GM12878 (cell line): Measurements from ENCODE around the gene TMPRSS7. TPM values are rescaled to one million over a fixed set of nuclear protein-coding genes. Genes with fewer than 3 reads are reported as not detected.

Experiments used
- ATAC-seq: fragments of 200-7000 bp; cut with Tn5 transposase; 3 replicates; pipeline ENCODE4 v1.9.1; 2020; ENCODE audit warnings: mild to moderate bottlenecking, moderate library complexity
- BruUV-seq: library from RNA; stranded (reverse); fragments of 400-500 nt; replicated peaks from 2 replicates; lab custom pipeline; 2021; lab: Mats Ljungman, UMichigan
- CTCF ChIA-PET: fragments of 300-600 bp; sonication (Branson Sonifier 250); formaldehyde crosslinking; extraction: SDS; loops from one replicate; lab custom pipeline; 2021; ENCODE audit warnings: inconsistent platforms; lab: Yijun Ruan, JAX
- POLR2A ChIA-PET: fragments of 350-600 bp; formaldehyde crosslinking; extraction: SDS; loops from one replicate; lab custom pipeline; 2021; ENCODE audit warnings: inconsistent platforms; lab: Charles Lee
- RAD21 ChIA-PET: fragments of 300-600 bp; sonication (Branson Sonifier 250); formaldehyde crosslinking; loops from one replicate; lab custom pipeline; 2023; ENCODE audit warnings: antibody characterized with exemption; ENCODE audit not compliant: unreplicated experiment; lab: Charles Lee
- SMC1A ChIA-PET: fragments of 300-600 bp; sonication (Branson Sonifier 250); formaldehyde crosslinking; loops from one replicate; lab custom pipeline; 2023; ENCODE audit not compliant: unreplicated experiment, uncharacterized antibody; lab: Charles Lee
- DNase-seq: peaks from one replicate; pipeline ENCODE4 v3.0.0-alpha.2; 2011; ENCODE audit warnings: low read depth, low spot score
- FAIRE-seq: peaks from 3 replicates; lab custom pipeline; 2011; peaks lifted over from hg19 to GRCh38; lab: Jason Lieb, UNC
- H2AFZ ChIP-seq: 2 replicates; pipeline ENCODE4 v1.6.0; 2011; ENCODE audit warnings: low read depth, low read length, control low read depth; ENCODE audit not compliant: control insufficient read depth
- H3K27ac ChIP-seq: 2 replicates; pipeline ENCODE4 v1.5.1; 2011; ENCODE audit warnings: control low read depth; ENCODE audit not compliant: control insufficient read depth, insufficient read depth
- H3K27me3 ChIP-seq, 2 experiments: replicated peaks in 1 of 2; 2 replicates each; pipeline versions ENCODE4 v1.6.0 to v1.6.1; 2011; ENCODE audit warnings: low read length in 1 of 2; ENCODE audit not compliant: control insufficient read depth in 2 of 2, insufficient read depth in 2 of 2
- H3K36me3 ChIP-seq, 2 experiments: 2 replicates each; pipeline ENCODE4 v1.5.1; 2011; ENCODE audit warnings: low read length in 1 of 2; ENCODE audit not compliant: control insufficient read depth in 2 of 2, insufficient read depth in 2 of 2
- H3K4me1 ChIP-seq: 2 replicates; pipeline ENCODE4 v1.6.1; 2011; ENCODE audit warnings: mild to moderate bottlenecking, low read length, moderate library complexity, mixed read lengths; ENCODE audit not compliant: control insufficient read depth, insufficient read depth
- H3K4me2 ChIP-seq: 2 replicates; pipeline ENCODE4 v1.6.0; 2011; ENCODE audit warnings: control low read depth; ENCODE audit not compliant: control insufficient read depth, insufficient read depth
- H3K4me3 ChIP-seq: fragments of 200-600 bp; sonication (generic); 2 replicates; pipeline ENCODE4 v1.5.1; 2016
- H3K79me2 ChIP-seq: 2 replicates; pipeline ENCODE4 v1.6.0; 2011; ENCODE audit warnings: low read length; ENCODE audit not compliant: control insufficient read depth, insufficient read depth
- H3K9ac ChIP-seq: 2 replicates; pipeline ENCODE4 v1.8.0; 2011; ENCODE audit warnings: low read length, control low read depth, mixed read lengths; ENCODE audit not compliant: control insufficient read depth, insufficient read depth
- H3K9me3 ChIP-seq: replicated peaks from 3 replicates; pipeline ENCODE4 v1.5.1; 2011; ENCODE audit warnings: mild to moderate bottlenecking, low read length; ENCODE audit not compliant: control insufficient read depth, insufficient read depth
- H4K20me1 ChIP-seq: 2 replicates; pipeline ENCODE4 v1.6.0; 2011; ENCODE audit not compliant: control insufficient read depth, insufficient read depth
- BHLHE40 ChIP-seq, 2 experiments: fragments of 450-650 bp in 1 of 2; IDR thresholded peaks; 2 replicates each; pipeline ENCODE4 v1.6.1; 2011 to 2017; ENCODE audit warnings: low read depth in 2 of 2, borderline replicate concordance in 1 of 2, improper control_type of control experiment in 1 of 2, low read length in 1 of 2, mild to moderate bottlenecking in 1 of 2
- CBFB ChIP-seq: IDR thresholded peaks from 2 replicates; pipeline ENCODE4 v1.6.1; 2016; ENCODE audit warnings: antibody characterized with exemption, low read depth
- CREB1 ChIP-seq: IDR thresholded peaks from 2 replicates; pipeline ENCODE4 v1.6.1; 2012; ENCODE audit warnings: low read depth, mild to moderate bottlenecking, inconsistent platforms
- EP300 ChIP-seq, 2 experiments: fragments of 150-350 bp in 1 of 2; IDR thresholded peaks; 2 replicates each; pipeline ENCODE4 v1.6.1; 2011 to 2012; ENCODE audit warnings: low read depth in 2 of 2, low read length in 2 of 2, borderline replicate concordance in 1 of 2, improper control_type of control experiment in 1 of 2, inconsistent platforms in 1 of 2; ENCODE audit not compliant: control insufficient read depth in 1 of 2
- EZH2 ChIP-seq: IDR thresholded peaks from 2 replicates; pipeline ENCODE4 v1.6.1; 2012; ENCODE audit warnings: low read depth, mild to moderate bottlenecking, control low read depth, inconsistent platforms, low read length, borderline replicate concordance; ENCODE audit not compliant: control insufficient read depth
- GABPA ChIP-seq: IDR thresholded peaks from 2 replicates; pipeline ENCODE4 v1.6.1; 2014; ENCODE audit warnings: antibody characterized with exemption, low read depth, mild to moderate bottlenecking, inconsistent platforms
- HDAC2 ChIP-seq: fragments of 200-600 bp; sonication (generic); IDR thresholded peaks from 2 replicates; pipeline ENCODE4 v1.6.1; 2017
- IKZF2 ChIP-seq, 2 experiments: fragments of 450-650 bp; IDR thresholded peaks; 2 replicates each; pipeline ENCODE4 v1.6.1; 2017; ENCODE audit warnings: mild to moderate bottlenecking in 2 of 2, moderate library complexity in 2 of 2
- KDM1A ChIP-seq: fragments of 200-600 bp; sonication (generic); IDR thresholded peaks from 2 replicates; pipeline ENCODE4 v1.6.1; 2016; ENCODE audit warnings: borderline replicate concordance
- MTA3 ChIP-seq: IDR thresholded peaks from 2 replicates; pipeline ENCODE4 v1.6.1; 2012; ENCODE audit warnings: low read length, inconsistent platforms, borderline replicate concordance
- MYC ChIP-seq: IDR thresholded peaks from 2 replicates; pipeline ENCODE4 v1.6.1; 2011; ENCODE audit warnings: mild to moderate bottlenecking, low read length, moderate library complexity, inconsistent platforms; ENCODE audit not compliant: insufficient read depth, insufficient replicate concordance, insufficient read length, severe bottlenecking
- NR2F1 ChIP-seq: fragments of 450-650 bp; conservative IDR thresholded peaks from 2 replicates; pipeline ENCODE4 v1.6.1; 2017; ENCODE audit warnings: mild to moderate bottlenecking
- PBX3 ChIP-seq: IDR thresholded peaks from 2 replicates; pipeline ENCODE4 v1.6.1; 2011; ENCODE audit warnings: mild to moderate bottlenecking, low read depth, low read length, moderate library complexity; ENCODE audit not compliant: insufficient replicate concordance
- PKNOX1 ChIP-seq: fragments of 450-650 bp; IDR thresholded peaks from 2 replicates; pipeline ENCODE4 v1.6.1; 2016; ENCODE audit warnings: mild to moderate bottlenecking
- PML ChIP-seq: IDR thresholded peaks from 2 replicates; pipeline ENCODE4 v1.6.1; 2012; ENCODE audit warnings: low read length, inconsistent platforms
- POLR2AphosphoS5 ChIP-seq: IDR thresholded peaks from 2 replicates; pipeline ENCODE4 v1.6.1; 2011; ENCODE audit warnings: mild to moderate bottlenecking, low read length, inconsistent platforms
- RUNX3 ChIP-seq: IDR thresholded peaks from 2 replicates; pipeline ENCODE4 v1.6.1; 2012; ENCODE audit warnings: low read length, inconsistent platforms
- SRF ChIP-seq, 2 experiments: IDR thresholded peaks; 2 replicates each; pipeline ENCODE4 v1.6.1; 2011; ENCODE audit warnings: low read depth in 2 of 2, low read length in 2 of 2, mild to moderate bottlenecking in 1 of 2, moderate library complexity in 1 of 2
- TARDBP ChIP-seq: IDR thresholded peaks from 2 replicates; pipeline ENCODE4 v1.6.1; 2016; ENCODE audit warnings: borderline replicate concordance
- ZNF217 ChIP-seq: fragments of 450-650 bp; IDR thresholded peaks from 2 replicates; pipeline ENCODE4 v1.6.1; 2017; ENCODE audit warnings: antibody characterized with exemption, mild to moderate bottlenecking
- ZNF274 ChIP-seq: IDR thresholded peaks from one replicate; pipeline ENCODE4 v1.8.0; 2011; ENCODE audit not compliant: insufficient read length, insufficient read depth
- WGBS: methylation state at CpG from one replicate; pipeline ENCODE4 v1.1.6; 2016; ENCODE audit warnings: low lambda C conversion rate; ENCODE audit not compliant: insufficient replicate concordance, insufficient coverage; ENCODE audit errors: missing lambda C conversion rate; 5-methylcytosine and 5-hydroxymethylcytosine counted together
- in situ Hi-C: fragments of 300-500 bp; cut with MboI; formaldehyde crosslinking; loops from 9 replicates; pipeline ENCODE4 v1.14.3; 2018; ENCODE audit warnings: mixed read lengths
- intact Hi-C: fragments of 100-400 bp; cut with micrococcal nuclease; formaldehyde crosslinking; loops from one replicate; pipeline ENCODE4 v1.14.2; 2022; ENCODE audit not compliant: unreplicated experiment
- polyA plus RNA-seq, 11 experiments: library from polyadenylated mRNA; depleted of rRNA in 4 of 11; unstranded in 6 of 11; stranded (reverse) in 5 of 11; fragments of >200 nt; fragmentation: Nextera tagmentation in 4 of 11; fragmentation: Illumina TruSeq in 1 of 11; extraction: Ambion mirVana in 4 of 11; extraction: Trizol in 1 of 11; gene quantifications; 1 replicate in 1 of 11; 2 replicates in 10 of 11; pipeline versions ENCODE4 v1.2.1 to v1.2.3, GENCODE V29; 2011 to 2016; ENCODE audit warnings: inconsistent platforms in 2 of 11, missing spikeins in 2 of 11, low read depth in 1 of 11
- total RNA-seq, 4 experiments: library from RNA; depleted of rRNA in 3 of 4; stranded (reverse); fragments of >200 nt in 3 of 4; fragmentation: Illumina TruSeq in 1 of 4; extraction: Trizol in 1 of 4; gene quantifications; 2 replicates each; pipeline versions ENCODE4 v1.2.1 to v1.2.3, GENCODE V29; 2013 to 2021

The TMPRSS7 gene
- total and polyA plus RNA-seq, 10 of the 15 experiments (the other 5 are each of a cell fraction or from before 2014, with no cell fraction given), result 0.03 TPM; not detected in 9

- peaks cover 56% of the 10 kb centered on the region for H3K79me2 ChIP-seq
- H4K20me1 ChIP-seq, result no peaks in the 10 kb centered on the region
- SMC1A ChIA-PET, result interaction anchor here (1.4 to 9.4 kb wide), 5 partner anchors 9 to 394 kb away, joined by 3 to 489 read pairs (median 3); partner anchors contain the start of gene GCSAM
- DNase-seq (no peak), FAIRE-seq (no peak), ATAC-seq (peak; percentile 5)
- CTCF ChIA-PET, result interaction anchor here (9.2 kb wide), 1 partner anchor 12 kb away, joined by 226 read pairs; the partner anchor contains the start of gene GCSAM
- POLR2A ChIA-PET, result interaction anchor here (1.4 to 9.4 kb wide), 4 partner anchors 10 to 378 kb away, joined by 4 to 345 read pairs (median 10); partner anchors contain the start of genes CD200 and GCSAM
- H3K4me2 ChIP-seq, result peak overlapping the region; percentile 67
- no peak overlapping the region for H2AFZ ChIP-seq
- peaks cover 93% of the 10 kb centered on the region for H3K4me1 ChIP-seq
- H3K9me3 ChIP-seq, result no peaks in the 10 kb centered on the region
- in situ Hi-C loops, result no loop called here
- BruUV-seq, result no TSS peak
- H3K27me3 ChIP-seq, result no peaks in the 10 kb centered on the region
- H3K36me3 ChIP-seq, result peaks cover 5 to 13% of the 10 kb centered on the region in 2 experiments; a peak in 2 of 4 replicates
- peak overlapping the region; percentile 95 for H3K27ac ChIP-seq
- intact Hi-C loops, result loop anchor here (10.0 kb wide), 1 partner anchor 855 kb away; the partner anchor contains the start of gene CD200R1
- H3K4me3 ChIP-seq, result no peak overlapping the region
- WGBS, result 1% methylated on average over 9 of the region's 9 CpGs
- RAD21 ChIA-PET, result interaction anchor here (1.0 to 7.4 kb wide), 4 partner anchors 9 to 394 kb away, joined by 4 to 457 read pairs (median 12); partner anchors contain the start of gene GCSAM
- H3K9ac ChIP-seq, result peak overlapping the region; percentile 49
- TF ChIP-seq PBX3, result no peak
- no peak for TF ChIP-seq KDM1A
- no peak for TF ChIP-seq ZNF274
- peak; percentile 19 to 30; a peak in 2 of 4 replicates for TF ChIP-seq EP300 (IDR thresholded peaks at IDR 0.05; ENCODE audit: borderline replicate concordance in 1 of 2, control insufficient read depth in 1 of 2, low read depth in 2 of 2, low read length in 2 of 2)
- no peak for TF ChIP-seq HDAC2
- no peak for TF ChIP-seq PKNOX1
- TF ChIP-seq BHLHE40 (IDR thresholded peaks at IDR 0.05; ENCODE audit: borderline replicate concordance in 1 of 2, low read depth in 2 of 2, low read length in 1 of 2), result peak in 1 of 2 experiments; percentile 39; a peak in 1 of 4 replicates
- TF ChIP-seq CREB1, result peak; percentile 51; the same call in 1 of the 2 replicates
- TF ChIP-seq MYC, result no peak
- TF ChIP-seq IKZF2 (IDR thresholded peaks at IDR 0.05), result peak in 1 of 2 experiments; percentile 42; a peak in 2 of 4 replicates
- peak; percentile 77; the same call in 1 of the 2 replicates for TF ChIP-seq MTA3
- TF ChIP-seq GABPA, result 0 out of 2 replicates have a peak, but pooled peaks have one; percentile 32
- peak; percentile 51; the same call in 1 of the 2 replicates for TF ChIP-seq CBFB
- TF ChIP-seq RUNX3, result peak; percentile 97
- TF ChIP-seq TARDBP, result no peak
- no peak for TF ChIP-seq ZNF217
- TF ChIP-seq NR2F1, result peak; percentile 59
- no peak for TF ChIP-seq EZH2
- no peak for TF ChIP-seq SRF (IDR thresholded peaks at IDR 0.05; ENCODE audit: low read depth in 2 of 2, low read length in 2 of 2)
- TF ChIP-seq PML, result peak; percentile 45; the same call in 1 of the 2 replicates
- peak; percentile 52 for TF ChIP-seq POLR2AphosphoS5
Observed at GRCh38 chr3:112119962-112120836, 85.7 kb downstream of the TMPRSS7 start.
